Measurements from ENCODE around the gene RAP1GAP.

The RAP1GAP gene

DNA sequence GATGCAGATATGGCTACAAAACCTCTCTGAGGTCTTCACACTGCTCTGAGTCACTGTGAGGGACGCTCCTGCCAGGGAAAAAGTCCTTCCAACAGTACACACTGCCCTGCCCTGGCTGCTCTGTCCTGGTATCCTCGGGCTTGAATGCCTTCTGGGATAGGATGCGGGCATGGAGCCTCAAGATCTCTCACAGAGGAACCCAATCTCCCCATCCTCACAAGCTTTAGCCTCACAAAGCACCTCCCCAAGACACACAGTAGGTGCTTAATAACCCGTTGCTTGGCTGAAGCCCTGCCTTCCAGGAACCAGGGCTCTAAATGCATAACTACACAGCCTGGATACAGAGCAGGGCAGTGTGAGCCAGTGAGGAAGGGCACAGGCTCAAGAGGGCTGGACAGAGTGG, 9.2 kb downstream of the RAP1GAP start:
- Histone ChIP-seq H3K9ac (ENCODE audit: low read depth, low read length) (no peak overlapping the region), H3K4me3 (ENCODE audit: low read depth, low read length) (peak overlapping the region; percentile 69), H3K9me3 (ENCODE audit: control insufficient read depth, insufficient read depth, low read length) (no peaks in the 10 kb centered on the region), H3K27ac (ENCODE audit: low read depth, low read length) (no peak overlapping the region), H3K36me3 (ENCODE audit: control insufficient read depth, insufficient read depth, low read length) (no peaks in the 10 kb centered on the region), H3K27me3 (ENCODE audit: control insufficient read depth, insufficient read depth, low read length) (peaks cover 12% of the 10 kb centered on the region), H3K4me1 (ENCODE audit: control insufficient read depth, insufficient read depth, low read length) (0 out of 2 replicates have a peak, but pooled peaks cover 3% of the 10 kb centered on the region)

DNA sequence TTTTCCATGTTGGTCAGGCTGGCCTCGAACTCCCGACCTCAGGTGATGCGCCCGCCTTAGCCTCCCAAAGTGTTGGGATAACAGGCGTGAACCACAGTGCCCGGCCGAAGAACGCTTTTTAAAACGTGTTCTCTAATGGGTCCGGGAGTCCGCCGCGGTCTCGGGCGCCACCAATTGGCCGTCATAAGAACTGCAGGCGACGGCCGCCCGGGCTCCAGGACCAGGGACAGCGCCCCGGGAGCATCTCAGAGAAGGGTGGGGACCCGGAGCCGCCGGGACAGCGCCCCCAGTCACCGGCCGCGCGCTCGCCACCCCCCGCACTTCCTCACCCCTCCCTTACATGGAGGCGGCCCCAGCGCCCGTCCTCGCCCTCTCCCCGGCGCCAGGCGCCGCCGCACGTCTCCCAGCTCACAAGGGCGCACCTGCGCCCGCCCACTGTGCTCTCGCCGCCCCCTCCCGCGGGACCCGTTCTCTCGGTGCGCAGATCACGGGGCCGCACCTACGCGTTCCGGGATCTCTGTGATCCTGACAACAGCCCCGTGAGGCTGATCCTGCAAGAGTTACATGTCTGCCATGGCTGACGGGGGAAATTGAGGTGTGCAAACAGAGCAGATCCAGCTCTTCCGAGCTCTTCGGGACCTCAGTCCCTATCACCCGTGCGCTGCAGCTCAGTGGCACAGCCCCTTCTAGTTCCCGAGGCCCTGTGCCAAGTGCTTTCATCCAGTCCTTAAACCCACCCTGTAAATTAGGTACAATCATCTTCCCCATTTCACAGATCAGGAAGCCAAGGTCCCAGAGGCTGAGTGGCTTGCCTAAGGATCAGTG, 9.8 kb downstream of the RAP1GAP start:
- Histone ChIP-seq H3K9ac (ENCODE audit: low read depth, low read length) (no peak overlapping the region), H3K4me1 (ENCODE audit: control insufficient read depth, insufficient read depth, low read length) (0 out of 2 replicates have a peak, but pooled peaks cover 3% of the 10 kb centered on the region), H3K36me3 (ENCODE audit: control insufficient read depth, insufficient read depth, low read length) (no peaks in the 10 kb centered on the region), H3K27ac (ENCODE audit: low read depth, low read length) (no peak overlapping the region), H3K9me3 (ENCODE audit: control insufficient read depth, insufficient read depth, low read length) (no peaks in the 10 kb centered on the region), H3K27me3 (ENCODE audit: control insufficient read depth, insufficient read depth, low read length) (peaks cover 12% of the 10 kb centered on the region), H3K4me3 (ENCODE audit: low read depth, low read length) (peak overlapping the region; percentile 69)

DNA sequence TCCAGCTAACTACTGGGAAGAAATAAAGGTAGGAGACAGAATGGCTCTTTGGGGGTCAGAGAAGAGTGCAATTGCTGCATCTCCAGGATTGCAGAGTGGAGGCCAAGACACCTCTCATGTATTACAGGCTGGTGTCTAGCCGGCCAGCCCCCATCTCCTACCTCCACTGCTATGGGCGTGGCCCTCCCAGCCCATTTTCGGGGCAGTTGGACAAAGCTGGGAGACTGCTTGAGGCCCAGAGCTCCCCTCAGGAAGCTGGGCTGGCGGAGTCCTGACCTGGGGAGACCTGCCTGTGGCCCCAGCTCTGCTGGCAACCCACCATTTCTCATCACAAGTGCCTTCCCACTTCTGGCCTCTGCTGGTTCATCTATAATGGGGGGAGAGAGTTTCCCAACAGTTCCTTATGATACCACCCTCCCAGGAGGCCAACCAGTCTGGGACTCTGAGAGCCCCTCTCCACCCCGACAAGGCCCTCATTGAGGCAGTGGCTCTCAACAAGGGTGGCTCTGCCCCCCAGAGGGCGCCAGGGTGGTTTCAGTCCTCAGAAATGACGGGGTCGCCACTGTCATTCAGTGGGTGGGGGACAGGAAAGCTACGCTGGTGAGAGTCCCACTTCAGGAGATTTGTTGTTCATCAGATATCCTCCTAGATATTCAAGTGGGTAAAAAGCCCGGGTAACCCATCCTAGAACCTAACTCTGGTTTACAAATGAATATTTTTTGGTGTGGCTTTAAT, 11.5 kb downstream of the RAP1GAP start:
- no peaks in the 10 kb centered on the region for H3K4me1 ChIP-seq (ENCODE audit: control insufficient read depth, insufficient read depth, low read length)
- no peak overlapping the region for H3K27ac ChIP-seq (ENCODE audit: low read depth, low read length)
- H3K36me3 ChIP-seq (ENCODE audit: control insufficient read depth, insufficient read depth, low read length), result no peaks in the 10 kb centered on the region
- H3K9ac ChIP-seq (ENCODE audit: low read depth, low read length), result no peak overlapping the region
- H3K27me3 ChIP-seq (ENCODE audit: control insufficient read depth, insufficient read depth, low read length), result peaks cover 15% of the 10 kb centered on the region
- H3K9me3 ChIP-seq (ENCODE audit: control insufficient read depth, insufficient read depth, low read length), result no peaks in the 10 kb centered on the region
- no peak overlapping the region for H3K4me3 ChIP-seq (ENCODE audit: low read depth, low read length)

DNA sequence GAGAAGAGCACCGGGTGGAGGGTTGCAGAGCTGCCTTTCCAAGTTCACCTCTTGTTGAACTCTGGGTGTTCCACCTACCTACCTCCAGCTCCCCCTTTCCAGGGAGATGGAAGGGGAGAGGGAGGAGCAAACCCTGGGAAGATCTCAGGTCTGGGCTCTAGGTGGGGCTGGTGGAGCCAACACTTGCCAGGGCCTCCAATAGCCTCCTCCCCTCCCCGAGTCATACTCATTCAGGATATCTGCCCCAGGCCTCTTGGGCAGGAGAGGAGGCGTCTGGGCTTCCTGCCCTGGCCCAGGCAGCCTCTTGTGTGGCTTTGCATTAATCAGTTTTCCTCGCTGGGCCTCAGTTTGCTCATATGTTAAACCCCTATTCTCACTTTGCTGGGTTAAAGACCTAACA, 13.4 kb downstream of the RAP1GAP start:
- Histone ChIP-seq H3K36me3 (ENCODE audit: control insufficient read depth, insufficient read depth, low read length) (no peaks in the 10 kb centered on the region), H3K27ac (ENCODE audit: low read depth, low read length) (no peak overlapping the region), H3K27me3 (ENCODE audit: control insufficient read depth, insufficient read depth, low read length) (peaks cover 26% of the 10 kb centered on the region), H3K9me3 (ENCODE audit: control insufficient read depth, insufficient read depth, low read length) (no peaks in the 10 kb centered on the region), H3K9ac (ENCODE audit: low read depth, low read length) (no peak overlapping the region), H3K4me3 (ENCODE audit: low read depth, low read length) (no peak overlapping the region), H3K4me1 (ENCODE audit: control insufficient read depth, insufficient read depth, low read length) (no peaks in the 10 kb centered on the region)

DNA sequence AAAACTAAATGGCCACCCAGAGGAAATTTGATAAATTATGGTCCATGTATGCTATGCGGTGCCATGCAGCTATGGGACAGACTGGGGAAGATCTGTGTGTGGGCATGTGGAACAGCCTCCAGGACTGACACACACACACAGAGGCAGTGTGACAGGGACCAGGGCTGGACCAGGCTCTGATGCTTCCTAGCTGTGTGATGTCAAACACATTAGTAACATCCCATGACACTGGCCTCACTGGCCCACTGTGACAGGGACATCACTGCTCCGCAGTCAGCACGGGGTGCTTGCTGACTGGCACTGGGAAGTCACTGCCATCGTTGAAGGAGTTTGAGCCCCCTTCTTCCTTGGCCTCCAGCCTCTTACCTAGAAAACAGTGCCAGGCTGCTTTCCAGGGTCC, 13.9 kb downstream of the RAP1GAP start:
- no peak overlapping the region for H3K4me3 ChIP-seq (ENCODE audit: low read depth, low read length)
- no peak overlapping the region for H3K27ac ChIP-seq (ENCODE audit: low read depth, low read length)
- H3K4me1 ChIP-seq (ENCODE audit: control insufficient read depth, insufficient read depth, low read length), result no peaks in the 10 kb centered on the region
- no peak overlapping the region for H3K9ac ChIP-seq (ENCODE audit: low read depth, low read length)
- H3K36me3 ChIP-seq (ENCODE audit: control insufficient read depth, insufficient read depth, low read length), result no peaks in the 10 kb centered on the region
- H3K27me3 ChIP-seq (ENCODE audit: control insufficient read depth, insufficient read depth, low read length), result peaks cover 23% of the 10 kb centered on the region
- no peaks in the 10 kb centered on the region for H3K9me3 ChIP-seq (ENCODE audit: control insufficient read depth, insufficient read depth, low read length)

DNA sequence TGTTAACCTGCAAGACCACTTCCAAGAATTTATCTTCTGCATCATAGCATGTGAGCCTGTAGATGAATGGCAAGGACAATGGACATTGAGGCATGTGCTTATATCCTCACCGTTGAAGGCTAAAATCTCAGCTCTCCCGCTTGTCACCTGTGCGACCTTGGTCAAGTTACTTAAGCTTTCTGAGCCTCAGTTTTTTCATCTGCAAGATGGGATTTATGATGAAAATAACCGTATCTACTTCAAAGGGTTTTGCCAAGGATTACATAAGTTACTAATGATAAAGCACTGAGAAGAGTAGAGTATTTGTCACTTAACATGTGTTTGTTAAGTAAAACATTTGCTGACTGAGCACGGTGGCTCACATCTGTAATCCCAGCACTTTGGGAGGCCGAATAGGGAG, 14.9 kb downstream of the RAP1GAP start:
- Histone ChIP-seq H3K27ac (ENCODE audit: low read depth, low read length) (no peak overlapping the region), H3K9ac (ENCODE audit: low read depth, low read length) (no peak overlapping the region), H3K4me1 (ENCODE audit: control insufficient read depth, insufficient read depth, low read length) (no peaks in the 10 kb centered on the region), H3K36me3 (ENCODE audit: control insufficient read depth, insufficient read depth, low read length) (no peaks in the 10 kb centered on the region), H3K27me3 (ENCODE audit: control insufficient read depth, insufficient read depth, low read length) (peaks cover 16% of the 10 kb centered on the region), H3K4me3 (ENCODE audit: low read depth, low read length) (no peak overlapping the region), H3K9me3 (ENCODE audit: control insufficient read depth, insufficient read depth, low read length) (no peaks in the 10 kb centered on the region)

DNA sequence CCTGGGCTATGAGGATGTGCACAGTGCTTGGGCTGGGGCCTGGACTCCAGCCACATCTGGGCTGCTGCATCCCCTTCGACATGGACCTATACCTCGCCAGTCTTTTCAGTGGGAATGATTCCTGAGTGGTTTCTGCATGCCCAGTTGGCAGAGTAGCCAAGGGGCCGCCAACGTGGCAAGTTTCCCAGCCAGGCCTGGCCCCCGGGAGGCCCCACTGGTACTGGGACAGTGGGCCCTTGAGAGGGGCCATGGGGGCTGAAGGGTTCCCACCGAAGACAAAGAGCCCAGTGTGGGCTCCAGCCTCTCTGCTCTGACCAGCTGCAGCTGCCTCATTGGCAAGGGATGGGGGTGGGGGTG, 15.4 kb downstream of the RAP1GAP start:
- no peak overlapping the region for H3K4me3 ChIP-seq (ENCODE audit: low read depth, low read length)
- no peaks in the 10 kb centered on the region for H3K9me3 ChIP-seq (ENCODE audit: control insufficient read depth, insufficient read depth, low read length)
- H3K4me1 ChIP-seq (ENCODE audit: control insufficient read depth, insufficient read depth, low read length), result no peaks in the 10 kb centered on the region
- peaks cover 16% of the 10 kb centered on the region for H3K27me3 ChIP-seq (ENCODE audit: control insufficient read depth, insufficient read depth, low read length)
- H3K36me3 ChIP-seq (ENCODE audit: control insufficient read depth, insufficient read depth, low read length), result no peaks in the 10 kb centered on the region
- no peak overlapping the region for H3K27ac ChIP-seq (ENCODE audit: low read depth, low read length)
- no peak overlapping the region for H3K9ac ChIP-seq (ENCODE audit: low read depth, low read length)

DNA sequence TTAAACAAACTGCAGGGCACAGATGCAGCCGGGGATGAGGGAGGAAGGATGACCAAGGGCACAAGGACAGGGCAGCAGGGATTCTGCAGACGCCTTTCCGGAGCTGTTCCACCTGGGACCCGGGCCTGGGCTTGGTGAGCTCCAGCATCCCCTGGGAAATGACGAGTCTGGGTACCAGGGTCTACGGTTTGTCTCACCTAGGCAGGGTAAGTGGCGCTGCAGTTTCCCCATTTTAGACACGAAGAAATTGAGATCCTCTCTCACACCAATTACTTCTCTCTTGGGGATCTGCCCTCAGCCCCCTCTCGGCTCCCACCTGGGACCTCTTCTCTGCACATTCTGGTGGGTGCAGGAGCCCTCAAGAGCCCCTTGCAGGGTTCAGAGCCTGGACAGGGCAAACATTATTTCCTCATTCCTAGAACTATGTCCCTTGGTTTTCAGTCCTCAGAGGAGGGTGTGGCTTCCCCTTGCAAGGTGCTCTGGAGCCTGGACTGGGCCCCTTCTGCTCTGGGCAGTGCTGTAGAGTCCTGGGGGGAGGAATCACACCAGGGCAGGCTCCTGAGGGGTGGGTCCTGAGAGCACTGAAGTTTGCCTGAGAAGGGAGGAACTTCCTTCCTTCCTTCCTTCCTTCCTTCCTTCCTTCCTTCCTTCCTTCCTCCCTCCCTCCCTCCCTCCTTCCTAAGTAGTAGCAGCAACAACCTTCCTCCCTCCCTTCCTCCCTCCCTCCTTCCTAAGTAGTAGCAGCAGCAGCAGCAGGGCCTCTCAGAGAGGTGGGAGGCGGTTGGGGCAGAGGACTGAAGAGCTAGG, 16.0 kb downstream of the RAP1GAP start:
- no peaks in the 10 kb centered on the region for H3K36me3 ChIP-seq (ENCODE audit: control insufficient read depth, insufficient read depth, low read length)
- H3K9me3 ChIP-seq (ENCODE audit: control insufficient read depth, insufficient read depth, low read length), result no peaks in the 10 kb centered on the region
- H3K4me3 ChIP-seq (ENCODE audit: low read depth, low read length), result no peak overlapping the region
- H3K27me3 ChIP-seq (ENCODE audit: control insufficient read depth, insufficient read depth, low read length), result peaks cover 16% of the 10 kb centered on the region
- no peak overlapping the region for H3K27ac ChIP-seq (ENCODE audit: low read depth, low read length)
- no peaks in the 10 kb centered on the region for H3K4me1 ChIP-seq (ENCODE audit: control insufficient read depth, insufficient read depth, low read length)
- H3K9ac ChIP-seq (ENCODE audit: low read depth, low read length), result no peak overlapping the region

DNA sequence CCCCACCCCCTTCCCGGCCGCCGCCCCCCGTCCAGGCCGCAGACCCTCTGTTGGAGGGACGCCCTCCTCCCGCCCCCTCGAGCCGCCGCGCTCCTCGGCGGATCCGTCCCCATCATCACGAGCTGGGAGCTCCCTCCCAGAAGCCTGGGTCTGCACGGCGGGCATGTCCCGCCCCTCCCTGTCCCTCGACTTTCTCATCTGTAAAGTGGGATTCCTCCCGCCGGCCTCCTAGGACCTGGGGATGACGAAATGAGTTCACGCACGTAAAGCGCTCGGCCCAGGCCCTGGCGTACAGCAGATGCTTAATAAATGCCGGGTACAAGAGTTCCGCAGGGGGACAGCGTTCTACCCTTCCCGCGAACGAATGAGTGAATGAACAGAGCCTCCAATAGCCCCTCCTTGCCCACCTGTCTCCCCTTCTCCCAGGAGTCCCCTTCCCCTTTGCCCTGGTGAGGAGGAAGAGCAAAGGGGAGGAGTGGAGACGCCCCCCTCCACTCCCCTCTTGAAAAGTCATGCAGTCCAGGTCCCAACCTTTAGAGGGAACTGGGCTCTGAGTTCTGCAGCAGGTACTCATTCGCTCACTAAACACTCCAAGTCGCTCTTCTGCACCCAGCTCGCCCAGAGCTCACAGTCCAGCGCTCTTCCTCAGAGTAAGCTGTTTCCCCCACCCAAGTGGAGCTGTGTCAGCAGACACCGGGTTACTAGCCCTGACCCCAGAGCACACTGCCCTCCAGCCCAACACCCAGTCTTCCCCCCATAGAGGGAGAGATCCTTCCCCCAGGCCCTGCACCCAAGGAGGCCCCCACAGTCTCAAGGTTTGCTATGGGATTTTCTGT, 16.8 kb downstream of the RAP1GAP start:
- Histone ChIP-seq H3K36me3 (ENCODE audit: control insufficient read depth, insufficient read depth, low read length) (no peaks in the 10 kb centered on the region), H3K9ac (ENCODE audit: low read depth, low read length) (no peak overlapping the region), H3K27ac (ENCODE audit: low read depth, low read length) (no peak overlapping the region), H3K9me3 (ENCODE audit: control insufficient read depth, insufficient read depth, low read length) (no peaks in the 10 kb centered on the region), H3K4me3 (ENCODE audit: low read depth, low read length) (peak overlapping the region; percentile 47), H3K27me3 (ENCODE audit: control insufficient read depth, insufficient read depth, low read length) (peaks cover 16% of the 10 kb centered on the region), H3K4me1 (ENCODE audit: control insufficient read depth, insufficient read depth, low read length) (no peaks in the 10 kb centered on the region)

DNA sequence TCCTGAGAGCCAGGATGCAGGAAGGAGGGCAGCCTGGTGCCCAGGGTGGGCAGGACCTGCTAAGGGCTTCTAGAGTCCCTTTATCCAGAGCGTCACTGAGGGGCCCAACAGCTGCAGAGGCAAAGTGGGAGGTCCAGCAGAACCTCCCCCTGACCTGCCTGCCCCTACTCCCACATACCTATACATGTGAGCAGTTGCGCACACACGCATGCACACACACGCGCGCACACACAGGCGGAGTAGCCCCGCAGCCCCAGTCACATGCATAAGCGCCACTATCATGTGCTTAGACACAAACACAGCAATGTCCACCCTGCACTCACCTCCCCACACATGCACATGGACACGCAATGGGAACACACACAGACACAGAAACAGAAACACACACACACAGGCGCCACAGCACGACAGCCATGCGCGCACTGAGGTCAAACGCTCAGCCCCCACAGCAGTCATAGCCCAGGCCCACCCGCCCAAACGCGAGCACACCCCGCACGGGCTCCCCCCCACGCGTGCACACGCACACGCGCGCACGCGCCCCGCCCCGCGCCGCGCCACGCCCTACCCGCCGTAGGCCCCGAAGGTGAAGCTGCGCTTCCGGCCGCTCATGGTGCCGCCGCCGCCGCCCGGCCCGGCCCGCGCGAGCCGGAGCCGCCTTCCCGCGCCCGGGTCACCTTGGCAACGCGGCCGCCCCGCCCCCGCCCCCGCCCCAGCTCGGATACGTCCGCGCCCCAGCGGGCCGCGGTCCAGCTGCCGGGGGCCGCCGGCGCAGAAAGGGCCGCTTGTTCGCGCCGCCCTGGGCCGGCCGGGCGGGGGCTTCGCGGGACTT, 17.7 kb downstream of the RAP1GAP start:
- Histone ChIP-seq H3K4me1 (ENCODE audit: control insufficient read depth, insufficient read depth, low read length) (no peaks in the 10 kb centered on the region), H3K9me3 (ENCODE audit: control insufficient read depth, insufficient read depth, low read length) (no peaks in the 10 kb centered on the region), H3K27me3 (ENCODE audit: control insufficient read depth, insufficient read depth, low read length) (peaks cover 16% of the 10 kb centered on the region), H3K4me3 (ENCODE audit: low read depth, low read length) (peak overlapping the region; percentile 63), H3K9ac (ENCODE audit: low read depth, low read length) (no peak overlapping the region), H3K36me3 (ENCODE audit: control insufficient read depth, insufficient read depth, low read length) (no peaks in the 10 kb centered on the region), H3K27ac (ENCODE audit: low read depth, low read length) (no peak overlapping the region)

Data from HUES48 (cell line).